GM23338 (cell line): Measurements from ENCODE around the gene LPAR1.

Source experiments
- CREB1 ChIP-seq: fragments of 250-450 bp; sonication (Bioruptor Pico); IDR thresholded peaks from 2 replicates; pipeline ENCODE4 v1.5.0; 2020; ENCODE audit warnings: low read depth, mild to moderate bottlenecking, moderate library complexity
- EZH2 ChIP-seq: fragments of 200-600 bp; sonication (generic); IDR thresholded peaks from one replicate; pipeline ENCODE4 v1.8.0; 2017; ENCODE audit warnings: antibody characterized with exemption, mild to moderate bottlenecking, low read depth; ENCODE audit not compliant: unreplicated experiment
- EZH2phosphoT487 ChIP-seq: fragments of 200-600 bp; sonication (generic); IDR thresholded peaks from one replicate; pipeline ENCODE4 v1.8.1; 2018; ENCODE audit warnings: antibody characterized with exemption; ENCODE audit not compliant: unreplicated experiment
- JUNB ChIP-seq: IDR thresholded peaks from one replicate; pipeline ENCODE4 v1.6.1; 2016; ENCODE audit warnings: antibody characterized with exemption; ENCODE audit not compliant: unreplicated experiment
- NANOG ChIP-seq: IDR thresholded peaks from 2 replicates; pipeline ENCODE4 v1.6.1; 2016; ENCODE audit warnings: antibody characterized with exemption, borderline replicate concordance
- POLR2AphosphoS5 ChIP-seq: IDR thresholded peaks from 2 replicates; pipeline ENCODE4 v1.6.1; 2016; ENCODE audit warnings: antibody characterized with exemption, low read depth
- TF ChIP-seq, protein P1 (sequence below), 2 experiments: fragments of 200-600 bp in 1 of 2; sonication (generic) in 1 of 2; conservative IDR thresholded peaks; 2 replicates each; pipeline versions ENCODE4 v1.5.1 to v1.6.1; 2016 to 2017; ENCODE audit warnings: antibody characterized with exemption in 2 of 2, low read depth in 2 of 2, mild to moderate bottlenecking in 2 of 2, moderate library complexity in 1 of 2
- TF ChIP-seq, protein P2 (sequence below): IDR thresholded peaks from one replicate; pipeline ENCODE4 v1.6.1; 2018; ENCODE audit warnings: antibody characterized with exemption; ENCODE audit not compliant: unreplicated experiment

DNA sequence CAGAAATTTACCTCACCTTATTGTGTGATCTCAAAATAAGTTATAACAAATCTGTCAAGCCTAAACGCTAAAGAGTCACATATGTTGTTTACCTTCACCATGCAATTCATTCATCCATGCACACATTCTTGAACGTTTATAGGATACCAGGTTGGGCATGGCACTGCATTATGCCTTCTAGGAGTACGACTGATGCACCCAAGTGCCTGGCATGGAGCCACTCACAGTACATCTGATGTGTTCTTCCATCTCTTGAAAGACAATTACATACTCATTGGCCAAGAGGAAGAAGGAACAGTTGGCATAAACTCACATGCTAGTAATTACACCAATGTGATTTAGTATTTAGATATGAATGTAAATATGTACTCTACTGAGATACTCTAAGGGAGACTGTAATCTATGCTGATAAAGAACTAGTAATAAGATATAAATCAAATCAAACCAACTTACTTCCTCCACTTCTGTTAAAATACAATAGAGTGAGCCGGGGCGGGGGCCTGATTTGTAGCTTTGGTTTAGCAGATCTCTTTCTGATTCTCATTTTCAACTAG, 90.7 kb downstream of the LPAR1 start:
- TF ChIP-seq, protein P1, sequence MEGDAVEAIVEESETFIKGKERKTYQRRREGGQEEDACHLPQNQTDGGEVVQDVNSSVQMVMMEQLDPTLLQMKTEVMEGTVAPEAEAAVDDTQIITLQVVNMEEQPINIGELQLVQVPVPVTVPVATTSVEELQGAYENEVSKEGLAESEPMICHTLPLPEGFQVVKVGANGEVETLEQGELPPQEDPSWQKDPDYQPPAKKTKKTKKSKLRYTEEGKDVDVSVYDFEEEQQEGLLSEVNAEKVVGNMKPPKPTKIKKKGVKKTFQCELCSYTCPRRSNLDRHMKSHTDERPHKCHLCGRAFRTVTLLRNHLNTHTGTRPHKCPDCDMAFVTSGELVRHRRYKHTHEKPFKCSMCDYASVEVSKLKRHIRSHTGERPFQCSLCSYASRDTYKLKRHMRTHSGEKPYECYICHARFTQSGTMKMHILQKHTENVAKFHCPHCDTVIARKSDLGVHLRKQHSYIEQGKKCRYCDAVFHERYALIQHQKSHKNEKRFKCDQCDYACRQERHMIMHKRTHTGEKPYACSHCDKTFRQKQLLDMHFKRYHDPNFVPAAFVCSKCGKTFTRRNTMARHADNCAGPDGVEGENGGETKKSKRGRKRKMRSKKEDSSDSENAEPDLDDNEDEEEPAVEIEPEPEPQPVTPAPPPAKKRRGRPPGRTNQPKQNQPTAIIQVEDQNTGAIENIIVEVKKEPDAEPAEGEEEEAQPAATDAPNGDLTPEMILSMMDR (conservative IDR thresholded peaks at IDR 0.05; ENCODE audit: low read depth in 2 of 2): no peak
- TF ChIP-seq EZH2phosphoT487 (no peak), EZH2 (no peak), JUNB (no peak), CREB1 (CRISPR knock-in tag) (no peak), NANOG (no peak), POLR2AphosphoS5 (no peak)
- TF ChIP-seq, protein P2, sequence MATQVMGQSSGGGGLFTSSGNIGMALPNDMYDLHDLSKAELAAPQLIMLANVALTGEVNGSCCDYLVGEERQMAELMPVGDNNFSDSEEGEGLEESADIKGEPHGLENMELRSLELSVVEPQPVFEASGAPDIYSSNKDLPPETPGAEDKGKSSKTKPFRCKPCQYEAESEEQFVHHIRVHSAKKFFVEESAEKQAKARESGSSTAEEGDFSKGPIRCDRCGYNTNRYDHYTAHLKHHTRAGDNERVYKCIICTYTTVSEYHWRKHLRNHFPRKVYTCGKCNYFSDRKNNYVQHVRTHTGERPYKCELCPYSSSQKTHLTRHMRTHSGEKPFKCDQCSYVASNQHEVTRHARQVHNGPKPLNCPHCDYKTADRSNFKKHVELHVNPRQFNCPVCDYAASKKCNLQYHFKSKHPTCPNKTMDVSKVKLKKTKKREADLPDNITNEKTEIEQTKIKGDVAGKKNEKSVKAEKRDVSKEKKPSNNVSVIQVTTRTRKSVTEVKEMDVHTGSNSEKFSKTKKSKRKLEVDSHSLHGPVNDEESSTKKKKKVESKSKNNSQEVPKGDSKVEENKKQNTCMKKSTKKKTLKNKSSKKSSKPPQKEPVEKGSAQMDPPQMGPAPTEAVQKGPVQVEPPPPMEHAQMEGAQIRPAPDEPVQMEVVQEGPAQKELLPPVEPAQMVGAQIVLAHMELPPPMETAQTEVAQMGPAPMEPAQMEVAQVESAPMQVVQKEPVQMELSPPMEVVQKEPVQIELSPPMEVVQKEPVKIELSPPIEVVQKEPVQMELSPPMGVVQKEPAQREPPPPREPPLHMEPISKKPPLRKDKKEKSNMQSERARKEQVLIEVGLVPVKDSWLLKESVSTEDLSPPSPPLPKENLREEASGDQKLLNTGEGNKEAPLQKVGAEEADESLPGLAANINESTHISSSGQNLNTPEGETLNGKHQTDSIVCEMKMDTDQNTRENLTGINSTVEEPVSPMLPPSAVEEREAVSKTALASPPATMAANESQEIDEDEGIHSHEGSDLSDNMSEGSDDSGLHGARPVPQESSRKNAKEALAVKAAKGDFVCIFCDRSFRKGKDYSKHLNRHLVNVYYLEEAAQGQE: no peak
